Mucosa of rectum (tissue), 2 donors: ENCODE data around the gene KLC1.

Experiments
- H3K27ac ChIP-seq, 2 donors: one replicate each; pipeline ENCODE4 v1.7.0; 2013; ENCODE audit warnings: inconsistent platforms in 2 of 2, low read depth in 2 of 2, low read length in 2 of 2
- H3K27me3 ChIP-seq, 2 donors: one replicate each; pipeline ENCODE4 v1.7.0; 2013; ENCODE audit warnings: low read length in 2 of 2; ENCODE audit not compliant: control insufficient read depth in 2 of 2, insufficient read depth in 2 of 2
- H3K36me3 ChIP-seq, 2 donors: one replicate each; pipeline ENCODE4 v1.7.0; 2013; ENCODE audit warnings: low read length in 2 of 2; ENCODE audit not compliant: control insufficient read depth in 2 of 2, insufficient read depth in 2 of 2
- H3K4me1 ChIP-seq, 2 donors: one replicate each; pipeline ENCODE4 v1.7.0; 2013; ENCODE audit warnings: low read length in 2 of 2, mild to moderate bottlenecking in 1 of 2; ENCODE audit not compliant: control insufficient read depth in 2 of 2, insufficient read depth in 2 of 2
- H3K4me3 ChIP-seq, 2 donors: one replicate each; pipeline ENCODE4 v1.7.0; 2013; ENCODE audit warnings: low read length in 2 of 2
- H3K9ac ChIP-seq, 2 donors: one replicate each; pipeline ENCODE4 v1.7.0; 2013; ENCODE audit warnings: low read length in 2 of 2, low read depth in 1 of 2, mild to moderate bottlenecking in 1 of 2
- H3K9me3 ChIP-seq, 2 donors: one replicate each; pipeline ENCODE4 v1.7.0; 2013; ENCODE audit warnings: low read length in 2 of 2; ENCODE audit not compliant: control insufficient read depth in 2 of 2
- donor health status: healthy.
- donor health status: Normal muscosa, but diverticular disease.

KLC1 gene

GRCh38 chr14:103738701-103739451, 109.9 kb downstream of the KLC1 start:
- H3K36me3 ChIP-seq: peaks cover 57 to 69% of the 10 kb centered on the region in 2 donors
- H3K4me1 ChIP-seq: no peaks in the 10 kb centered on the region
- no peak overlapping the region for H3K4me3 ChIP-seq
- H3K9me3 ChIP-seq: no peaks in the 10 kb centered on the region
- H3K27me3 ChIP-seq: no peaks in the 10 kb centered on the region
- H3K27ac ChIP-seq: no peak overlapping the region
- H3K9ac ChIP-seq: no peak overlapping the region

- H3K36me3 ChIP-seq: peaks cover 60 to 68% of the 10 kb centered on the region in 2 donors
- H3K27me3 ChIP-seq: no peaks in the 10 kb centered on the region
- H3K4me1 ChIP-seq: no peaks in the 10 kb centered on the region
- H3K9ac ChIP-seq: no peak overlapping the region
- no peaks in the 10 kb centered on the region for H3K9me3 ChIP-seq
- no peak overlapping the region for H3K27ac ChIP-seq
- H3K4me3 ChIP-seq: no peak overlapping the region
Observed at GRCh38 chr14:103739466-103739792, 110.4 kb downstream of the KLC1 start.

- Histone ChIP-seq H3K36me3 (peaks cover 61 to 71% of the 10 kb centered on the region in 2 donors), H3K9ac (no peak overlapping the region), H3K27me3 (no peaks in the 10 kb centered on the region), H3K4me3 (no peak overlapping the region), H3K27ac (no peak overlapping the region), H3K4me1 (peaks cover 0 to 1% of the 10 kb centered on the region in 2 donors), H3K9me3 (no peaks in the 10 kb centered on the region)
Observed at GRCh38 chr14:103739793-103740501, 110.9 kb downstream of the KLC1 start.

- H3K36me3 ChIP-seq: peaks cover 54 to 66% of the 10 kb centered on the region in 2 donors
- no peak overlapping the region for H3K27ac ChIP-seq
Observed at GRCh38 chr14:103740991-103741689, 112.1 kb downstream of the KLC1 start.

GRCh38 chr14:103741876-103742275, 112.9 kb downstream of the KLC1 start:
- H3K36me3 ChIP-seq: peaks cover 48 to 66% of the 10 kb centered on the region in 2 donors
- H3K27ac ChIP-seq: no peak overlapping the region
- H3K4me3 ChIP-seq: no peak overlapping the region

More at GRCh38 chr14:103740991-103741689, 112.1 kb downstream of the KLC1 start:
- Histone ChIP-seq H3K4me1 (peaks cover 0 to 4% of the 10 kb centered on the region in 2 donors), H3K9ac (no peak overlapping the region), H3K4me3 (no peak overlapping the region), H3K27me3 (no peaks in the 10 kb centered on the region), H3K9me3 (no peaks in the 10 kb centered on the region)

GRCh38 chr14:103742499-103743255, 113.7 kb downstream of the KLC1 start:
- no peak overlapping the region for H3K9ac ChIP-seq
- no peak overlapping the region for H3K27ac ChIP-seq
- no peaks in the 10 kb centered on the region for H3K9me3 ChIP-seq
- H3K27me3 ChIP-seq: no peaks in the 10 kb centered on the region
- H3K4me3 ChIP-seq: no peak overlapping the region
- peaks cover 44 to 69% of the 10 kb centered on the region in 2 donors for H3K36me3 ChIP-seq
- H3K4me1 ChIP-seq: peaks cover 0 to 4% of the 10 kb centered on the region in 2 donors

More at GRCh38 chr14:103741876-103742275, 112.9 kb downstream of the KLC1 start:
- Histone ChIP-seq H3K4me1 (peaks cover 0 to 4% of the 10 kb centered on the region in 2 donors), H3K27me3 (no peaks in the 10 kb centered on the region), H3K9ac (no peak overlapping the region), H3K9me3 (no peaks in the 10 kb centered on the region)

GRCh38 chr14:103743691-103744090, 114.7 kb downstream of the KLC1 start:
- peaks cover 0 to 4% of the 10 kb centered on the region in 2 donors for H3K4me1 ChIP-seq

GRCh38 chr14:103744621-103745395, 115.8 kb downstream of the KLC1 start:
- H3K4me3 ChIP-seq: no peak overlapping the region
- H3K27ac ChIP-seq: no peak overlapping the region

More at GRCh38 chr14:103743691-103744090, 114.7 kb downstream of the KLC1 start:
- Histone ChIP-seq H3K27ac (no peak overlapping the region), H3K9ac (no peak overlapping the region), H3K9me3 (no peaks in the 10 kb centered on the region), H3K36me3 (peaks cover 35 to 67% of the 10 kb centered on the region in 2 donors), H3K4me3 (no peak overlapping the region), H3K27me3 (no peaks in the 10 kb centered on the region)

GRCh38 chr14:103745424-103745823, 116.4 kb downstream of the KLC1 start:
- no peak overlapping the region for H3K27ac ChIP-seq
- no peaks in the 10 kb centered on the region for H3K9me3 ChIP-seq
- H3K4me3 ChIP-seq: no peak overlapping the region
- H3K9ac ChIP-seq: no peak overlapping the region
- H3K27me3 ChIP-seq: no peaks in the 10 kb centered on the region
- peaks cover 0 to 4% of the 10 kb centered on the region in 2 donors for H3K4me1 ChIP-seq
- peaks cover 27 to 59% of the 10 kb centered on the region in 2 donors for H3K36me3 ChIP-seq

More at GRCh38 chr14:103744621-103745395, 115.8 kb downstream of the KLC1 start:
- H3K27me3 ChIP-seq: no peaks in the 10 kb centered on the region
- H3K9ac ChIP-seq: no peak overlapping the region
- H3K4me1 ChIP-seq: peaks cover 0 to 4% of the 10 kb centered on the region in 2 donors
- no peaks in the 10 kb centered on the region for H3K9me3 ChIP-seq
- peaks cover 24 to 65% of the 10 kb centered on the region in 2 donors for H3K36me3 ChIP-seq
